Panc1 (cell line): Measurements from ENCODE around the gene ITM2A.

Experiments used
- POLR2AphosphoS5 ChIP-seq: IDR thresholded peaks from 2 replicates; pipeline ENCODE4 v1.6.1; 2012; ENCODE audit warnings: mild to moderate bottlenecking, low read depth, low read length, moderate library complexity
- TF ChIP-seq, protein P1 (sequence below): fragments of 450-650 bp; IDR thresholded peaks from 2 replicates; pipeline ENCODE4 v1.5.1; 2017; ENCODE audit warnings: mild to moderate bottlenecking
- TF ChIP-seq, protein P2 (sequence below), 2 experiments: IDR thresholded peaks; 2 replicates each; pipeline ENCODE4 v1.6.1; 2011 to 2012; ENCODE audit warnings: low read depth in 2 of 2, control low read depth in 1 of 2, low read length in 1 of 2, mild to moderate bottlenecking in 1 of 2, moderate library complexity in 1 of 2; ENCODE audit not compliant: insufficient read depth in 1 of 2

DNA sequence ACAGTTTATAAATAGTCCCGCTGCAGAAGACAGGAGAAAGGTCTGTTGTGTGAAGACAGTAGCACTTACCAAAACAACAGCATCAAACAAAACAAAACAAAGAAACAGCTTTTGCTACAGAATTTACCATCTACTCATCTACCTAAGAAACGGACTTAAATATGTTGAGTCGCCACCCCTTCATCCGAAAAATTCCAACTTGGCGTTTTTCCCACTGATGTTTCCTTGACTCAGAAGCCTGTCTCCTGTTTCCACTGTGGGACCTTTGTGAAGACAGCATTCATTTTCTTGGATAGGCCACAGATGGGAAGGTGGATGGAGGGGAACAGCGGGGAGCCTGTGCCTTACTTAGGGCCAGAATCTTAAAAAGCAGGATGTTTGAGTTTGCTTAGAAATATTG lies 1.3 kb upstream of the ITM2A start:
- TF ChIP-seq, protein P1, sequence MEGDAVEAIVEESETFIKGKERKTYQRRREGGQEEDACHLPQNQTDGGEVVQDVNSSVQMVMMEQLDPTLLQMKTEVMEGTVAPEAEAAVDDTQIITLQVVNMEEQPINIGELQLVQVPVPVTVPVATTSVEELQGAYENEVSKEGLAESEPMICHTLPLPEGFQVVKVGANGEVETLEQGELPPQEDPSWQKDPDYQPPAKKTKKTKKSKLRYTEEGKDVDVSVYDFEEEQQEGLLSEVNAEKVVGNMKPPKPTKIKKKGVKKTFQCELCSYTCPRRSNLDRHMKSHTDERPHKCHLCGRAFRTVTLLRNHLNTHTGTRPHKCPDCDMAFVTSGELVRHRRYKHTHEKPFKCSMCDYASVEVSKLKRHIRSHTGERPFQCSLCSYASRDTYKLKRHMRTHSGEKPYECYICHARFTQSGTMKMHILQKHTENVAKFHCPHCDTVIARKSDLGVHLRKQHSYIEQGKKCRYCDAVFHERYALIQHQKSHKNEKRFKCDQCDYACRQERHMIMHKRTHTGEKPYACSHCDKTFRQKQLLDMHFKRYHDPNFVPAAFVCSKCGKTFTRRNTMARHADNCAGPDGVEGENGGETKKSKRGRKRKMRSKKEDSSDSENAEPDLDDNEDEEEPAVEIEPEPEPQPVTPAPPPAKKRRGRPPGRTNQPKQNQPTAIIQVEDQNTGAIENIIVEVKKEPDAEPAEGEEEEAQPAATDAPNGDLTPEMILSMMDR, result no peak
- no peak for TF ChIP-seq POLR2AphosphoS5
- TF ChIP-seq, protein P2, sequence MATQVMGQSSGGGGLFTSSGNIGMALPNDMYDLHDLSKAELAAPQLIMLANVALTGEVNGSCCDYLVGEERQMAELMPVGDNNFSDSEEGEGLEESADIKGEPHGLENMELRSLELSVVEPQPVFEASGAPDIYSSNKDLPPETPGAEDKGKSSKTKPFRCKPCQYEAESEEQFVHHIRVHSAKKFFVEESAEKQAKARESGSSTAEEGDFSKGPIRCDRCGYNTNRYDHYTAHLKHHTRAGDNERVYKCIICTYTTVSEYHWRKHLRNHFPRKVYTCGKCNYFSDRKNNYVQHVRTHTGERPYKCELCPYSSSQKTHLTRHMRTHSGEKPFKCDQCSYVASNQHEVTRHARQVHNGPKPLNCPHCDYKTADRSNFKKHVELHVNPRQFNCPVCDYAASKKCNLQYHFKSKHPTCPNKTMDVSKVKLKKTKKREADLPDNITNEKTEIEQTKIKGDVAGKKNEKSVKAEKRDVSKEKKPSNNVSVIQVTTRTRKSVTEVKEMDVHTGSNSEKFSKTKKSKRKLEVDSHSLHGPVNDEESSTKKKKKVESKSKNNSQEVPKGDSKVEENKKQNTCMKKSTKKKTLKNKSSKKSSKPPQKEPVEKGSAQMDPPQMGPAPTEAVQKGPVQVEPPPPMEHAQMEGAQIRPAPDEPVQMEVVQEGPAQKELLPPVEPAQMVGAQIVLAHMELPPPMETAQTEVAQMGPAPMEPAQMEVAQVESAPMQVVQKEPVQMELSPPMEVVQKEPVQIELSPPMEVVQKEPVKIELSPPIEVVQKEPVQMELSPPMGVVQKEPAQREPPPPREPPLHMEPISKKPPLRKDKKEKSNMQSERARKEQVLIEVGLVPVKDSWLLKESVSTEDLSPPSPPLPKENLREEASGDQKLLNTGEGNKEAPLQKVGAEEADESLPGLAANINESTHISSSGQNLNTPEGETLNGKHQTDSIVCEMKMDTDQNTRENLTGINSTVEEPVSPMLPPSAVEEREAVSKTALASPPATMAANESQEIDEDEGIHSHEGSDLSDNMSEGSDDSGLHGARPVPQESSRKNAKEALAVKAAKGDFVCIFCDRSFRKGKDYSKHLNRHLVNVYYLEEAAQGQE (IDR thresholded peaks at IDR 0.05; ENCODE audit: insufficient read depth in 1 of 2, low read depth in 2 of 2, low read length in 1 of 2), result no peak
